Bronchial epithelial cell (primary cell): Measurements from ENCODE around the gene RABGAP1L. TPM values are rescaled to one million over a fixed set of nuclear protein-coding genes. Genes with fewer than 3 reads are reported as not detected.
"Not testable (repeated sequence)": the region's sequence is repeated elsewhere in the genome, so short reads cannot be mapped to it uniquely, and the experiment has no call there.

Experiments
- DNase-seq: peaks from one replicate; pipeline ENCODE4 v3.0.0-alpha.2; 2010; ENCODE audit warnings: low read depth
- FAIRE-seq: peaks from 2 replicates; lab custom pipeline; 2011; peaks lifted over from hg19 to GRCh38; lab: Jason Lieb, UNC
- H3K27me3 ChIP-seq: 2 replicates; pipeline ENCODE4 v1.5.1; 2011; ENCODE audit warnings: low read length; ENCODE audit not compliant: control insufficient read depth, insufficient read depth
- H3K36me3 ChIP-seq: 2 replicates; pipeline ENCODE4 v1.5.1; 2011; ENCODE audit warnings: low read length; ENCODE audit not compliant: control insufficient read depth, insufficient read depth
- H3K4me3 ChIP-seq: 2 replicates; pipeline ENCODE4 v1.5.1; 2011; ENCODE audit warnings: mild to moderate bottlenecking, low read depth, low read length, control low read depth
- total RNA-seq: library from RNA; depleted of rRNA; stranded (reverse); fragments of >200 nt; gene quantifications from 2 replicates; pipeline ENCODE4 v1.2.1, GENCODE V29; 2014
- TF ChIP-seq, protein P1 (sequence below): IDR thresholded peaks from 2 replicates; pipeline ENCODE4 v1.5.1; 2011; ENCODE audit warnings: mild to moderate bottlenecking, moderate library complexity, low read length, control low read depth, inconsistent platforms; ENCODE audit not compliant: insufficient read depth, severe bottlenecking

RABGAP1L gene
- total RNA-seq, 1 donor from 2014 or later, result 37.4 TPM

GRCh38 chr1:174116042-174116441 lies 43.3 kb upstream of the RABGAP1L start:
- FAIRE-seq (no peak), DNase-seq (peak; percentile 87)
- no peaks in the 10 kb centered on the region for H3K36me3 ChIP-seq
- no peak overlapping the region for H3K4me3 ChIP-seq
- TF ChIP-seq, protein P1, sequence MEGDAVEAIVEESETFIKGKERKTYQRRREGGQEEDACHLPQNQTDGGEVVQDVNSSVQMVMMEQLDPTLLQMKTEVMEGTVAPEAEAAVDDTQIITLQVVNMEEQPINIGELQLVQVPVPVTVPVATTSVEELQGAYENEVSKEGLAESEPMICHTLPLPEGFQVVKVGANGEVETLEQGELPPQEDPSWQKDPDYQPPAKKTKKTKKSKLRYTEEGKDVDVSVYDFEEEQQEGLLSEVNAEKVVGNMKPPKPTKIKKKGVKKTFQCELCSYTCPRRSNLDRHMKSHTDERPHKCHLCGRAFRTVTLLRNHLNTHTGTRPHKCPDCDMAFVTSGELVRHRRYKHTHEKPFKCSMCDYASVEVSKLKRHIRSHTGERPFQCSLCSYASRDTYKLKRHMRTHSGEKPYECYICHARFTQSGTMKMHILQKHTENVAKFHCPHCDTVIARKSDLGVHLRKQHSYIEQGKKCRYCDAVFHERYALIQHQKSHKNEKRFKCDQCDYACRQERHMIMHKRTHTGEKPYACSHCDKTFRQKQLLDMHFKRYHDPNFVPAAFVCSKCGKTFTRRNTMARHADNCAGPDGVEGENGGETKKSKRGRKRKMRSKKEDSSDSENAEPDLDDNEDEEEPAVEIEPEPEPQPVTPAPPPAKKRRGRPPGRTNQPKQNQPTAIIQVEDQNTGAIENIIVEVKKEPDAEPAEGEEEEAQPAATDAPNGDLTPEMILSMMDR, result no peak
- H3K27me3 ChIP-seq, result no peaks in the 10 kb centered on the region

DNA sequence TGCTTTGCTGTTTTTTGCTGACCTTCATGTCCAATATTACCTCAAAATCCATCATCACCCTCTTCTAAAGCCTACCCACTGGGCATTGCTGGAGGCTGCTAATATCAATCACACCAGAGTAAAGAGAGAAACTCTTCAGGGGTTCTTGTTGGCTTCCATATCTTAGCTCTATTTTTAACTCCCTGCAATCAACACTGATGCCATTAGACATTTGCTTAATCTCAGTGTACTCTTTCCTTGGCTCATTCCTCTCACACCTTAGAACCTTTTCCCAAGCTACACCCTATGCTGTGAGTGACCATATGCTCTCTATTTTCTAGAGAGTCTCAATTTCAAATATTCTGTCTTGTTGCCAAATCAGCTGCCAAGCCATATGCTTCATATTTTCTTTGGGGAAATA lies 40.6 kb upstream of the RABGAP1L start:
- TF ChIP-seq, protein P1, result no peak
- Histone ChIP-seq H3K27me3 (no peaks in the 10 kb centered on the region), H3K36me3 (no peaks in the 10 kb centered on the region), H3K4me3 (no peak overlapping the region)
- FAIRE-seq (no peak), DNase-seq (no peak)

DNA sequence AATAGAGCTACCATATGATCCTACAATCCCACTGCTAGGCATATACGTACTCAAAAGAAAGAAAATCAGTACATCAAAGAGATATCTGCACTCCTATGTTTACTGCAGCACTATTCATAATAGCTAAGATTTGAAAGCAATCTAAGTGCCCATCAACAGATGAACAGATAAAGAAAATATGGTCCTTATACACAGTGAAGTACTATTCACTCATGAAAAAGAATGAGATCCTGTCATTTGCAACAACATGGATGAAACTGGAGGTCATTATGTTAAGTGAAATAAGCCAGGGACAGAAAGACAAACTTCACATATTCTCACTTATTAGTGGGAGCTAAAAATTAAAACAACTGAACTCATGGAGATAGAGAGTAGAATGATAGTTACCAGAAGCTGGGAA lies 37.0 kb upstream of the RABGAP1L start:
- FAIRE-seq, H3K36me3 ChIP-seq, DNase-seq, H3K27me3 ChIP-seq, H3K4me3 ChIP-seq: not testable (repeated sequence)

- Histone ChIP-seq H3K27me3 (no peaks in the 10 kb centered on the region), H3K36me3 (no peaks in the 10 kb centered on the region), H3K4me3 (no peak overlapping the region)
- TF ChIP-seq, protein P1, result no peak
- FAIRE-seq, result no peak
- no peak for DNase-seq
These were observed 35.5 kb upstream of the RABGAP1L start for GRCh38 chr1:174123843-174124242.

DNA sequence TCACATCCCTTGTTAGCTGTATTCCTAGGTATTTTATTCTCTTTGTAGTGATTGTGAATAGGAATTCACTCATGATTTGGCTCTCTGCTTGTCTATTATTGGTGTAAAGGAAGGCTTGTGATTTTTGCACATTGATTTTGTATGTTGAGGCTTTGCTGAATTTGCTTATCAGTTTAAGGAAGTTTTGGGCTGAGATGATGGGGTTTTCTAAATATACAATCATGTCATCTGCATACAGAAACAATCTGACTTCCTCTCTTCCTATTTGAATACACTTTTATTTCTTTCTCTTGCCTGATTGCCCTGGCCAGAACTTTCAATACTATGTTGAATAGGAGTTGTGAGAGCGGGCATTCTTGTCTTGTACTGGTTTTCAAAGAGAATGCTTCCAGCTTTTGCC lies 32.1 kb upstream of the RABGAP1L start:
- FAIRE-seq, result not testable (repeated sequence)

GRCh38 chr1:174131032-174131638 lies 28.2 kb upstream of the RABGAP1L start:
- TF ChIP-seq, protein P1, result no peak
- Histone ChIP-seq H3K36me3 (no peaks in the 10 kb centered on the region), H3K27me3 (no peaks in the 10 kb centered on the region), H3K4me3 (no peak overlapping the region)
- FAIRE-seq (no peak), DNase-seq (no peak)

More for the DNA sequence above, 32.1 kb upstream of the RABGAP1L start:
- H3K4me3 ChIP-seq, DNase-seq, H3K27me3 ChIP-seq, H3K36me3 ChIP-seq: not testable (repeated sequence)

- H3K27me3 ChIP-seq, result no peaks in the 10 kb centered on the region
- no peak for DNase-seq
- no peaks in the 10 kb centered on the region for H3K36me3 ChIP-seq
- TF ChIP-seq, protein P1, result no peak
- FAIRE-seq, result no peak
- no peak overlapping the region for H3K4me3 ChIP-seq
These were observed 25.2 kb upstream of the RABGAP1L start for GRCh38 chr1:174134003-174134659.
